HFF-Myc (cell line): Measurements from ENCODE around the gene ZFP36L1.
A peak's percentile ranks its signal among the peaks of the same experiment; 100 is the strongest.

Experiments
- DNase-seq: peaks from one replicate; pipeline ENCODE4 v3.0.0-alpha.2; 2011; ENCODE audit warnings: low read depth; ENCODE audit errors: extremely low read depth
- H3K4me3 ChIP-seq: replicated peaks from 2 replicates; pipeline ENCODE4 v1.5.1; 2011; ENCODE audit warnings: low read depth, mild to moderate bottlenecking, control low read depth, low read length
- CTCF ChIP-seq: IDR thresholded peaks from 2 replicates; pipeline ENCODE4 v1.5.1; 2012; ENCODE audit warnings: mild to moderate bottlenecking, low read depth, low read length, control low read depth; ENCODE audit errors: missing control alignments

The ZFP36L1 gene

GRCh38 chr14:68828698-68829097 lies 35.8 kb upstream of the ZFP36L1 start:
- DNase-seq, result no peak
- TF ChIP-seq CTCF, result no peak
- H3K4me3 ChIP-seq, result no peak overlapping the region

GRCh38 chr14:68825729-68826128 lies 32.9 kb upstream of the ZFP36L1 start:
- DNase-seq, result no peak
- no peak for TF ChIP-seq CTCF
- H3K4me3 ChIP-seq, result no peak overlapping the region

DNA sequence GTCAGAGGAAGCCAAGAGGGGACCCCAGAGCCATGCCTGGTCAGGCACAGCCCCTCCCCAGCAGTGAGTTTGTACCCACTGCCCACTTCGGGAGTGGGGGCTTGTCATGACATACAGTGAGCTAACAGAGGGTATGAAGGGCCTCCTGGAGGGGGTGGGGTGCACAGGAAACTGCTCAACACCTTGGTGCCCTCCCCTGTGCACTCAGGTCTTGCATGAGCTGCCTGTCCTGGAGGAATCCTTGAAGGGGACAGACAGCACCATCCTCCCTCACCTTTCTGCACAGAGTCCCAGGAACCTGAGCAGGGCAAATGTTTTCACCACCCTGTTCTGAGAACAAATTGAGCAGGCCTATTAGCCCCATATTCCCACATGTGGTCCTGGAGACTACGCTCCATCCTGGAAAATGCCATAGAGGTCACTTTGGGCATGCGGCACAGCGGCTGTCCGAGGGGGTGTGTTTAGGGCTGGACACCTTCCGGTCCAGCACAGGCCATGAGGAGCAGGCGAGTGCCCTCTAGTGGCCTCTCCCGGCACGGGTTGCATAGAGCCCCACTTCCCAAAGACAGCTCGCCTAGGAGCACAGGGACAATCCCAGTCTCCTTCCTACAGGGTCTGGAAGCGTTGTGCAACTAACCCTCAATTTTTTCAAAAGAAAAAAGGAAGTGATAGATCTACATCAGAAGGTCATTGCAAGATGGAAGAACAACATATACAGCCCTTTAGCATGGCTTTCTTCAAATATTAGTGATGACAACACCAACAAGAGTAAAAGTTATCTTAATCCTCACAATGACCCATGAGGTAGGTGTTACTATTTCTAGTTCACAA lies 31.9 kb upstream of the ZFP36L1 start:
- H3K4me3 ChIP-seq, result no peak overlapping the region
- DNase-seq, result peak; percentile 58
- peak; percentile 99 for TF ChIP-seq CTCF

DNA sequence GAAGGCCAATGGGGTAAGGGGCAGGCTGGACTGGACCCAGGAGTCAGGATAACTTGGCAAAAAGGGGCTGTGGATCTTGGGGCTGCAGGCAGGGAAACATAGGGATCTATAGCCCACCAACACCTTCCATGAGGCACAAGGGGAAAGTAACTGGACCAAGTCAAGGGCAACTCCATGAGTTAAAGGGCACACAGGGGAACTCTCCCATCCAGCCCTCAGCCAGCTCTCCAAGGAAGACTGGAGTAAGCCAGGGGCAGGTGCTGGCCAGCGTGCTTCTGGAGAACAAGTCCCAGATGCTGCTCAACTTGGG lies 31.3 kb upstream of the ZFP36L1 start:
- no peak for TF ChIP-seq CTCF
- no peak overlapping the region for H3K4me3 ChIP-seq
- DNase-seq, result no peak

GRCh38 chr14:68823434-68824206 lies 30.8 kb upstream of the ZFP36L1 start:
- no peak for TF ChIP-seq CTCF
- no peak overlapping the region for H3K4me3 ChIP-seq
- DNase-seq, result no peak

DNA sequence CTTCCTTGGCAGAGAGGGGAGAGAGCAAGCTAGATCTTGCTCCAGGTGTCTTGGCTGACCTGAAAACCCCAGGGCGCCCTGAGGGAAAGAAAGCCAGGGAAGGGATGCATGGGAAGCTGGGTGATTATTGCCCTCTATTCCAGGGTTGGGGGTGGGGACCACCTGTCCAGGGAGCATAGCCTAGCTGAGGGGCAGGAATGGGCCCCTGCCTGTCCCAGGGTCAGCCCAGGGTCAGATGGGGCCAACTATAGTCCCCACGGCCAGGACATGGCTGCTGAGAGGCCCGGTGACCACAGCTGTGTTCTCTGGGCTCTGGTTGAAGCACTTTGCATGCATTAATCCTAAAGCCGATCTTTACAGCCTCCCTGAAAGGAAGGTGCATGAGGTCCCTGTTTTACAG lies 30.1 kb upstream of the ZFP36L1 start:
- no peak for TF ChIP-seq CTCF
- no peak for DNase-seq
- no peak overlapping the region for H3K4me3 ChIP-seq
